Left lung (tissue), 10 donors: ENCODE measurements around the gene TCIRG1. TPM values are rescaled to one million over a fixed set of nuclear protein-coding genes. Genes with fewer than 3 reads are reported as not detected.
"Not testable (repeated sequence)": the region's sequence is repeated elsewhere in the genome, so short reads cannot be mapped to it uniquely, and the experiment has no call there.

Source experiments
- ATAC-seq: fragments of 200-7000 bp; cut with Tn5 transposase; one replicate; pipeline ENCODE4 v1.9.1; 2020; ENCODE audit warnings: moderate library complexity
- DNase-seq, 4 donors: peaks; one replicate each; pipeline ENCODE4 v3.0.0-alpha.2; 2013 to 2020
- H3K27ac ChIP-seq, 2 donors: fragments of 200-600 bp; sonication (generic) in 1 of 2; one replicate each; pipeline versions ENCODE4 v1.5.0 to v1.8.0; 2020 to 2021
- H3K27me3 ChIP-seq, 2 donors: fragments of 200-600 bp; sonication (generic) in 1 of 2; one replicate each; pipeline versions ENCODE4 v1.5.0 to v1.8.0; 2020 to 2021
- H3K36me3 ChIP-seq, 2 donors: fragments of 200-600 bp; sonication (generic) in 1 of 2; one replicate each; pipeline versions ENCODE4 v1.5.0 to v1.8.0; 2020 to 2021
- H3K4me1 ChIP-seq, 2 donors: fragments of 200-600 bp; one replicate each; pipeline ENCODE4 v1.8.0; 2021
- H3K4me3 ChIP-seq, 2 donors: fragments of 200-600 bp; sonication (generic) in 1 of 2; one replicate each; pipeline versions ENCODE4 v1.5.0 to v1.8.0; 2020 to 2021; ENCODE audit warnings: mild to moderate bottlenecking in 1 of 2
- H3K9me3 ChIP-seq, 2 donors: fragments of 200-600 bp; sonication (generic) in 1 of 2; one replicate each; pipeline versions ENCODE4 v1.5.0 to v1.8.0; 2020 to 2021
- CTCF ChIP-seq, 2 donors: fragments of 200-600 bp; sonication (generic) in 1 of 2; IDR thresholded peaks; one replicate each; pipeline versions ENCODE4 v1.5.0 to v1.8.0; 2021; ENCODE audit warnings: antibody characterized with exemption in 2 of 2
- intact Hi-C, 2 donors: fragments of 100-400 bp; cut with DNase I; formaldehyde crosslinking; loops; one replicate each; pipeline versions ENCODE4 v1.11.2 to v1.14.2; 2022
- polyA plus RNA-seq, 6 donors: library from polyadenylated mRNA; unstranded; fragments of 120-200 nt; gene quantifications; one replicate each; pipeline ENCODE4 v1.2.1, GENCODE V29; 2013; ENCODE audit not compliant: insufficient read length in 6 of 6
- total RNA-seq, 2 donors: library from RNA; stranded (reverse); fragmentation: NEBNext Ultra II Directional; extraction: Animal tissue kit (Norgen Biotek cat#: 25700); gene quantifications; one replicate each; pipeline ENCODE4 v1.2.1, GENCODE V29; 2021
- donor health status: DM: no; HTN: yes; CAD: no.
- donor health status: DM: no; HTN: no; CAD: no.

TCIRG1 gene
- total and polyA plus RNA-seq, 8 donors = 24.3 to 323 (median 37.7) TPM

- no peaks in the 10 kb centered on the region for H3K36me3 ChIP-seq
- H3K4me3 ChIP-seq = no peak overlapping the region
- DNase-seq (no peak), ATAC-seq (peak; percentile 85)
- H3K9me3 ChIP-seq = no peaks in the 10 kb centered on the region
- TF ChIP-seq CTCF (IDR thresholded peaks at IDR 0.05) = no peak
- no peaks in the 10 kb centered on the region for H3K27me3 ChIP-seq
- H3K4me1 ChIP-seq = peaks cover 0 to 34% of the 10 kb centered on the region in 2 donors
- peak overlapping the region in 1 of 2 donors; percentile 83 for H3K27ac ChIP-seq
- intact Hi-C loops = no loop called here
Observed at GRCh38 chr11:68090706-68091105, 51.9 kb downstream of the TCIRG1 start.

- Histone ChIP-seq H3K4me1 (peaks cover 0 to 34% of the 10 kb centered on the region in 2 donors), H3K4me3 (no peak overlapping the region), H3K27me3 (no peaks in the 10 kb centered on the region), H3K9me3 (no peaks in the 10 kb centered on the region), H3K36me3 (peaks cover 0 to 7% of the 10 kb centered on the region in 2 donors), H3K27ac (no peak overlapping the region)
- no peak for TF ChIP-seq CTCF (IDR thresholded peaks at IDR 0.05)
- ATAC-seq (no peak), DNase-seq (no peak)
- intact Hi-C loops = no loop called here
Observed at GRCh38 chr11:68092411-68092810, 53.6 kb downstream of the TCIRG1 start.

GRCh38 chr11:68092946-68093345 lies 54.1 kb downstream of the TCIRG1 start:
- H3K36me3 ChIP-seq, H3K27ac ChIP-seq, DNase-seq, ATAC-seq, H3K4me3 ChIP-seq, intact Hi-C loops, H3K27me3 ChIP-seq, H3K9me3 ChIP-seq: not testable (repeated sequence)
- H3K4me1 ChIP-seq = peaks cover 0 to 34% of the 10 kb centered on the region in 2 donors

- intact Hi-C loops = no loop called here
- no peak for ATAC-seq
- no peaks in the 10 kb centered on the region for H3K9me3 ChIP-seq
- peaks cover 0 to 7% of the 10 kb centered on the region in 2 donors for H3K36me3 ChIP-seq
- TF ChIP-seq CTCF (IDR thresholded peaks at IDR 0.05) = no peak
- H3K4me1 ChIP-seq = peaks cover 0 to 38% of the 10 kb centered on the region in 2 donors
- no peak for DNase-seq
- H3K27me3 ChIP-seq = no peaks in the 10 kb centered on the region
- H3K4me3 ChIP-seq = no peak overlapping the region
- no peak overlapping the region for H3K27ac ChIP-seq
Observed at GRCh38 chr11:68093565-68093964, 54.7 kb downstream of the TCIRG1 start.

- no peaks in the 10 kb centered on the region for H3K9me3 ChIP-seq
- no peak overlapping the region for H3K27ac ChIP-seq
- H3K4me1 ChIP-seq = peaks cover 9 to 22% of the 10 kb centered on the region in 2 donors
- DNase-seq (no peak), ATAC-seq (no peak)
- no peaks in the 10 kb centered on the region for H3K27me3 ChIP-seq
- no peak for TF ChIP-seq CTCF (IDR thresholded peaks at IDR 0.05)
- no peak overlapping the region for H3K4me3 ChIP-seq
- peaks cover 0 to 7% of the 10 kb centered on the region in 2 donors for H3K36me3 ChIP-seq
- intact Hi-C loops = no loop called here
Observed at GRCh38 chr11:68096962-68097361, 58.1 kb downstream of the TCIRG1 start.

- Histone ChIP-seq H3K36me3 (peaks cover 0 to 7% of the 10 kb centered on the region in 2 donors), H3K9me3 (no peaks in the 10 kb centered on the region), H3K27me3 (no peaks in the 10 kb centered on the region), H3K27ac (peak overlapping the region; percentile 65 to 68), H3K4me3 (no peak overlapping the region), H3K4me1 (peaks cover 9 to 21% of the 10 kb centered on the region in 2 donors)
- no peak for TF ChIP-seq CTCF (IDR thresholded peaks at IDR 0.05)
- no peak for DNase-seq
- intact Hi-C loops = no loop called here
- ATAC-seq = no peak
Observed at GRCh38 chr11:68099057-68099456, 60.2 kb downstream of the TCIRG1 start.
